ENCODE results near the gene SFSWAP. TPM values are rescaled to one million over a fixed set of nuclear protein-coding genes. Genes with fewer than 3 reads are reported as not detected.

Gene SFSWAP
- total and polyA plus RNA-seq, 2 of the 8 experiments (the other 6 are each of a cell fraction or from before 2014, with no cell fraction given), result 36.5 to 49.5 TPM

DNA sequence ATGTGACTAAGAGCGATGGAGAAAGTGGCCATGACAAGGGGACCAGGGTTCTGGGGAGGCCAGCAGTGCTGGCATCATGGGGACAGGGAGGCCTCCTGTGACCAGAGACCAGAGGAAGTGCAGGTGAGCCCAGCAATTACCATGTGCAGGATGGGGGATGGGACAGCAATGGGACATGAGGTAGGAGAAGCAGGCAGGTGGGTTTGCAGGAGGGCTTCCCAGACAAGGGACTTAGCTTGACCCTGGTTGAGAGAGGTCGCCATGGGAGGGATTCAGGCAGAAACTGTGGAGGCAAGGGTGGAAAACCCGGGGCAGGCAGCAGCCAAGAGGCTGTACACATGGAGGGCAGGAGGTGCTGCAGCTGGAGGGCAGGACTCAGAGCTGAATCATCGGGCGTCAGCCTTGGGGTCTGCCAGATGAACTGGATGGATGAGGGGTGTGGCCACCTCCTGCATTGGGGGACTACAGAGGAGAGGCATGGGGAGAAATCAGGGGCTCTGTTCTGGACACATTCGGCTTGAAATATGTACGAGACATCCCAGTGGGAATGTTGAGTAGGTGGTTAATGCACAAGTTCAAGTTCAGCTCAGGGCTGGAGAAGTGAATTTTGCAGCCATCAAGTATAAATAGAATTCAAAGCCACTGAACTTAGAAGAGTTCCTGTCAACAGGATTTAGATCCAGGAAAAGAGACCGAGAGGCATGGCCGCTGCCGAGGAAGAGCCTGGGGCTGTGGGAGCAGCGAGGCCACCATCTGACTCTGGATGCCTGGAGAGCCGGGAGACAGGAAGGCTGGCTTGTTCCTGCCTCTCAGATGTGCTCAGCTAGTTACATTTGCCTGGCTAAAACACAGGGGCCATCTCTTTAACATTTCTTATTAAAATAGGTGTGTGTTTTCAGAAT is 36.6 kb downstream of the SFSWAP start:
- Histone ChIP-seq H2BK120ac (replicated peaks; ENCODE audit: low read depth, low read length) (no peak overlapping the region), H2AFZ (ENCODE audit: low read length) (no peak overlapping the region), H3K56ac (replicated peaks; ENCODE audit: insufficient read length, low read depth, low read length) (no peak overlapping the region), H2BK15ac (ENCODE audit: low read length) (no peak overlapping the region), H4K91ac (replicated peaks; ENCODE audit: insufficient read length, low read length) (no peak overlapping the region), H4K5ac (ENCODE audit: insufficient read length, low read depth, low read length) (no peak overlapping the region), H3K27me3 (replicated peaks in 1 of 4; ENCODE audit: control insufficient read depth in 3 of 4, extremely low read depth in 1 of 4, insufficient read depth in 3 of 4, low read length in 3 of 4) (no peaks in the 10 kb centered on the region), H3K79me2 (ENCODE audit: control insufficient read depth in 1 of 2, insufficient read depth in 2 of 2, low read length in 2 of 2) (peaks cover 0 to 4% of the 10 kb centered on the region in 2 experiments; a peak in 1 of 4 replicates), H2BK12ac (ENCODE audit: low read depth, low read length) (no peak overlapping the region), H3K4me3 (ENCODE audit: extremely low read depth in 1 of 4, insufficient read depth in 2 of 4, low read depth in 3 of 4, low read length in 4 of 4) (no peak overlapping the region), H3K27ac (ENCODE audit: low read depth, low read length) (no peak overlapping the region), H3K14ac (ENCODE audit: insufficient read length) (no peak overlapping the region), H2BK5ac (ENCODE audit: low read depth, low read length) (no peak overlapping the region; the same call in 1 of the 2 replicates), H3K9ac (replicated peaks in 1 of 4; ENCODE audit: extremely low read depth in 1 of 4, low read depth in 3 of 4, low read length in 3 of 4) (no peak overlapping the region), H2AK5ac (ENCODE audit: low read depth, low read length) (no peak overlapping the region), H3K36me3 (ENCODE audit: control insufficient read depth in 2 of 4, insufficient read depth in 4 of 4, low read length in 3 of 4) (peaks cover 2 to 41% (median 25%) of the 10 kb centered on the region in 4 experiments; a peak in 7 of 8 replicates), H4K8ac (ENCODE audit: extremely low read depth, insufficient read depth, low read length) (no peak overlapping the region), H3K18ac (ENCODE audit: extremely low read depth, low read length) (no peak overlapping the region), H2BK20ac (ENCODE audit: low read length) (no peak overlapping the region), H3K23ac (ENCODE audit: insufficient read length) (no peak overlapping the region), H3K79me1 (ENCODE audit: low read depth, low read length) (peaks cover 4% of the 10 kb centered on the region), H4K20me1 (replicated peaks in 1 of 2; ENCODE audit: control insufficient read depth in 1 of 2, insufficient read depth in 2 of 2, low read length in 2 of 2) (no peaks in the 10 kb centered on the region), H3K4me2 (ENCODE audit: insufficient read depth in 1 of 2, low read depth in 2 of 2, low read length in 2 of 2) (no peak overlapping the region), H3K4ac (replicated peaks; ENCODE audit: insufficient read length, low read depth, low read length) (no peak overlapping the region), H3K23me2 (ENCODE audit: low read depth, low read length) (peaks cover 1% of the 10 kb centered on the region; the same call in 1 of the 2 replicates), H3K9me3 (ENCODE audit: insufficient read depth in 2 of 2, low read depth in 1 of 2, low read length in 1 of 2) (peaks cover 20 to 27% of the 10 kb centered on the region in 2 experiments), H3K4me1 (replicated peaks in 1 of 4; ENCODE audit: control insufficient read depth in 3 of 4, insufficient read depth in 4 of 4, low read length in 3 of 4) (peaks cover 0 to 14% (median 7%) of the 10 kb centered on the region in 4 experiments; a peak in 5 of 7 replicates)
- no peak for FAIRE-seq
- no peak for DNase-seq (ENCODE audit: low read depth in 1 of 2, low spot score in 2 of 2)
- POLR2A ChIA-PET (ENCODE audit: partially characterized antibody), result interaction anchor here (1.2 kb wide), 1 partner anchor 14 kb away, joined by 3 read pairs; no protein-coding TSS in a partner anchor
- TF ChIP-seq SIX5 (IDR thresholded peaks at IDR 0.05; ENCODE audit: low read depth, low read length) (no peak), SRF (IDR thresholded peaks at IDR 0.05; ENCODE audit: low read depth, low read length) (no peak), CHD1 (IDR thresholded peaks at IDR 0.05; ENCODE audit: low read depth, low read length) (no peak), EZH2 (IDR thresholded peaks at IDR 0.05; ENCODE audit: low read depth, low read length, severe bottlenecking) (no peak)
- TF ChIP-seq, protein P1, sequence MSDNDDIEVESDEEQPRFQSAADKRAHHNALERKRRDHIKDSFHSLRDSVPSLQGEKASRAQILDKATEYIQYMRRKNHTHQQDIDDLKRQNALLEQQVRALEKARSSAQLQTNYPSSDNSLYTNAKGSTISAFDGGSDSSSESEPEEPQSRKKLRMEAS (IDR thresholded peaks at IDR 0.05), result no peak
- CTCF ChIA-PET (ENCODE audit: partially characterized antibody), result interaction anchor here (1.2 to 2.5 kb wide), 6 partner anchors 8 to 17 kb away, joined by 3 to 11 read pairs (median 6); no protein-coding TSS in a partner anchor
- WGBS, 2 experiments (ENCODE audit: extremely low coverage in 1 of 2, insufficient coverage in 1 of 2, insufficient read length in 1 of 2, insufficient replicate concordance in 2 of 2, low coverage in 1 of 2, low lambda C conversion rate in 2 of 2, missing lambda C conversion rate in 1 of 2), result 93% methylated on average over 12 of the region's 12 CpGs; no CpG with 5 or more reads in 1 of the 2 experiments
